Transverse colon (tissue), 4 donors: ENCODE data around the gene BANP.
"Not testable (repeated sequence)": the region's sequence is repeated elsewhere in the genome, so short reads cannot be mapped to it uniquely, and the experiment has no call there.

Experiments
- CTCF ChIP-seq, 5 experiments: fragments of 200-600 bp in 3 of 5; fragments of 450-650 bp in 2 of 5; sonication (generic) in 3 of 5; IDR thresholded peaks; 1 replicate in 2 of 5; 2 replicates in 3 of 5; pipeline ENCODE4 v1.5.1; 2016 to 2017; ENCODE audit warnings: antibody characterized with exemption in 5 of 5, inconsistent platforms in 3 of 5, mild to moderate bottlenecking in 2 of 5, moderate library complexity in 1 of 5
- EP300 ChIP-seq: sonication (generic); formaldehyde crosslinking; IDR thresholded peaks from one replicate; pipeline ENCODE4 v1.6.1; 2017; ENCODE audit warnings: antibody characterized with exemption, low read depth
- POLR2AphosphoS5 ChIP-seq, 3 donors: sonication (generic); formaldehyde crosslinking; IDR thresholded peaks; one replicate each; pipeline ENCODE4 v1.6.1; 2016; ENCODE audit warnings: antibody characterized with exemption in 3 of 3

- not testable (repeated sequence) for TF ChIP-seq CTCF (IDR thresholded peaks at IDR 0.05); EP300; POLR2AphosphoS5 (IDR thresholded peaks at IDR 0.05)
Measured at GRCh38 chr16:88025086-88025492, 73.9 kb downstream of the BANP start.
